CD4-positive, alpha-beta T cell treated with Interferon alpha-2 for 1 hour (primary cell): ENCODE results near the gene PRM1.
"Not testable (repeated sequence)": the region's sequence is repeated elsewhere in the genome, so short reads cannot be mapped to it uniquely, and the experiment has no call there.

Experiments
- DNase-seq, 2 donors: peaks; one replicate each; pipeline ENCODE4 v3.0.0-alpha.2; 2020 to 2022

The PRM1 gene

GRCh38 chr16:11296706-11297491 is 15.8 kb upstream of the PRM1 start:
- DNase-seq: peak; percentile 17 to 38

- no peak for DNase-seq
These were observed 15.2 kb upstream of the PRM1 start for GRCh38 chr16:11296351-11296705.

- DNase-seq: no peak
These were observed 14.5 kb upstream of the PRM1 start for GRCh38 chr16:11295672-11296071.

GRCh38 chr16:11292076-11292748 is 11.1 kb upstream of the PRM1 start:
- no peak for DNase-seq

GRCh38 chr16:11291091-11291703 is 10.1 kb upstream of the PRM1 start:
- DNase-seq: no peak

- no peak for DNase-seq
These were observed 9.2 kb upstream of the PRM1 start for GRCh38 chr16:11290102-11290893.

GRCh38 chr16:11289696-11290095 is 8.6 kb upstream of the PRM1 start:
- DNase-seq: not testable (repeated sequence)

GRCh38 chr16:11289202-11289601 is 8.1 kb upstream of the PRM1 start:
- no peak for DNase-seq

GRCh38 chr16:11285842-11286241 is 4.7 kb upstream of the PRM1 start:
- DNase-seq: no peak

- no peak for DNase-seq
These were observed 2.7 kb upstream of the PRM1 start for GRCh38 chr16:11283820-11284248.

- DNase-seq: peak in 1 of 2 donors; percentile 13
These were observed 2.2 kb downstream of the PRM1 start for GRCh38 chr16:11278681-11279628.

GRCh38 chr16:11277607-11278337 is 3.4 kb downstream of the PRM1 start:
- no peak for DNase-seq

GRCh38 chr16:11276896-11277593 is 4.1 kb downstream of the PRM1 start:
- no peak for DNase-seq

- no peak for DNase-seq
These were observed 4.8 kb downstream of the PRM1 start, which contains the start of gene PRM2 for GRCh38 chr16:11276143-11276895. PRM2 (minus strand) TSS chr16:11276480; CDS start chr16:11276370, 110 bp downstream.

GRCh38 chr16:11274964-11275363 is 6.2 kb downstream of the PRM1 start:
- no peak for DNase-seq

GRCh38 chr16:11273721-11274324 is 7.3 kb downstream of the PRM1 start:
- no peak for DNase-seq

GRCh38 chr16:11272921-11273720 is 8.0 kb downstream of the PRM1 start, which contains the start of gene PRM3:
PRM3 (minus strand) TSS chr16:11273629; CDS start chr16:11273595, 34 bp downstream.
- no peak for DNase-seq

- no peak for DNase-seq
These were observed 8.6 kb downstream of the PRM1 start for GRCh38 chr16:11272484-11272883.
